Immature natural killer cell (primary cell): Measurements from ENCODE around the gene NR2F1-AS1. TPM values are rescaled to one million over a fixed set of nuclear protein-coding genes. Genes with fewer than 3 reads are reported as not detected.

Experiments
- DNase-seq, 3 donors: peaks; one replicate each; pipeline ENCODE4 v3.0.0; 2022; ENCODE audit warnings: mixed read lengths in 1 of 3
- H3K27ac Mint-ChIP-seq, 6 donors: one replicate each; pipeline ENCODE4 v1.8.0; 2020; ENCODE audit warnings: mixed read lengths in 6 of 6, mild to moderate bottlenecking in 5 of 6, inconsistent platforms in 4 of 6, moderate library complexity in 3 of 6
- H3K27me3 Mint-ChIP-seq, 3 donors: one replicate each; pipeline ENCODE4 v1.8.0; 2020 to 2021; ENCODE audit warnings: low read depth in 3 of 3, mild to moderate bottlenecking in 3 of 3, mixed read lengths in 3 of 3, moderate library complexity in 3 of 3, inconsistent platforms in 1 of 3
- H3K36me3 Mint-ChIP-seq, 3 donors: one replicate each; pipeline ENCODE4 v1.8.0; 2020; ENCODE audit warnings: mixed read lengths in 3 of 3, inconsistent platforms in 2 of 3, mild to moderate bottlenecking in 2 of 3
- H3K4me1 Mint-ChIP-seq, 2 donors: one replicate each; pipeline ENCODE4 v1.8.0; 2020; ENCODE audit warnings: inconsistent platforms in 2 of 2, mild to moderate bottlenecking in 2 of 2, mixed read lengths in 2 of 2, moderate library complexity in 1 of 2
- H3K4me3 Mint-ChIP-seq, 5 donors: one replicate each; pipeline ENCODE4 v1.8.0; 2020; ENCODE audit warnings: mild to moderate bottlenecking in 5 of 5, mixed read lengths in 5 of 5, inconsistent platforms in 3 of 5, moderate library complexity in 3 of 5
- H3K9me3 Mint-ChIP-seq, 6 donors: one replicate each; pipeline ENCODE4 v1.8.0; 2020; ENCODE audit warnings: mild to moderate bottlenecking in 6 of 6, mixed read lengths in 6 of 6, inconsistent platforms in 4 of 6, moderate library complexity in 3 of 6
- polyA plus RNA-seq, 3 donors: library from polyadenylated mRNA; unstranded; fragments of 300-500 nt; fragmentation: Illumina TruSeq; gene quantifications; one replicate each; pipeline ENCODE4 v1.2.3, GENCODE V29; 2021

NR2F1-AS1 gene
- polyA plus RNA-seq, 3 donors from 2014 or later = not detected

DNA sequence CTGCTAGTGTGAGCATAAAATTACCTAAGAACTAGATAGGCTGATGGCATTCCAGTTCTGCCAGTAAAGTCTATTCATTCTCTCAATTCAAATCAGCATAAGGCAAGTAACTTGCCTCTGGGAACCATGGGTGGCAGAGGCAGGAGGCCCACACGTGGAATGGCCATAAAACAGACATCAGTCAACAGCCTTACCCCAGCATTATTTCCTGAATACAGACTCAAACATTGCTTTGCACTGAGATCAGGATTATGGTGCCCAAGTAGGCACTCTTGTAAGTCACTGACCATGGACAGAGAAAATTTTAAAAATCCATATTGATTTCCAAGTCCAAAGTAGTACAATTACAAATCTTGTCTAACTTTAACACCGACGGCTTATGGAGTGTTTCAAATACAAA, 157.7 kb downstream of the NR2F1-AS1 start:
- no peaks in the 10 kb centered on the region for H3K4me1 Mint-ChIP-seq

DNA sequence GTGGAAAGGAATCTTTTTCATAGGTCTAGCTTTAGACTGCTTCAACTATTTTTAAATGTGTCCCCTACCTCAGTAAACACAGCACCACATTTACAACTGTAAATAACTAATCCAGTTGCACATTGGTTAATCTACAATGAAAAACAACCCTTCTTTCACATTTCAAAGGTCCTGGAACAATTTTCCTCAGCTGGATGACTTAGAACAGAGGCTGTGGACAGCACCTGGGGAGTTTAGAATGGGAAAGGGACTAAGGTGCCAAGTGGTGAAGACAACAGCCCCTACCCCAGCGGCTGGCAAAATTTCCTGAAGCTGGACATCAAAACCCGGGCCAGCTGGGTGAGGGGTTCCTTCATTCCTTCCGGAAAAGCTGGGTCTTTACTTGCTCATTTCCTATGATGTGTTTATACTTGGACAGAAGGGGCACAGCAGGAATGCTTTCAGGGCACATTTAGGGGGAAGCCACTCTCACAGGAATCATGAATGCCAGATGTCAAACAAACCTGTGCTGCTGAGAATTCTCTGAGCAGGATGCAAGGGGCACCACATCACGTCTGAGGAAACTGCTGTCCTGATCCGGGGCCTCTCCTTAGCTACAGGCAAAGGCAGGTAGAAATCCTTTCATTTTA, 158.3 kb downstream of the NR2F1-AS1 start:
- DNase-seq = no peak
- Mint-ChIP-seq H3K27me3 (peaks cover 0 to 4% (median 2%) of the 10 kb centered on the region in 3 donors), H3K27ac (no peak overlapping the region), H3K9me3 (peaks cover 0 to 7% (median 0%) of the 10 kb centered on the region in 6 donors), H3K36me3 (no peaks in the 10 kb centered on the region), H3K4me1 (no peaks in the 10 kb centered on the region), H3K4me3 (no peak overlapping the region)

More for the DNA sequence above, 157.7 kb downstream of the NR2F1-AS1 start:
- Mint-ChIP-seq H3K9me3 (peaks cover 0 to 7% (median 0%) of the 10 kb centered on the region in 6 donors), H3K36me3 (no peaks in the 10 kb centered on the region), H3K4me3 (no peak overlapping the region), H3K27me3 (peaks cover 0 to 4% (median 2%) of the 10 kb centered on the region in 3 donors), H3K27ac (no peak overlapping the region)
- DNase-seq = no peak

DNA sequence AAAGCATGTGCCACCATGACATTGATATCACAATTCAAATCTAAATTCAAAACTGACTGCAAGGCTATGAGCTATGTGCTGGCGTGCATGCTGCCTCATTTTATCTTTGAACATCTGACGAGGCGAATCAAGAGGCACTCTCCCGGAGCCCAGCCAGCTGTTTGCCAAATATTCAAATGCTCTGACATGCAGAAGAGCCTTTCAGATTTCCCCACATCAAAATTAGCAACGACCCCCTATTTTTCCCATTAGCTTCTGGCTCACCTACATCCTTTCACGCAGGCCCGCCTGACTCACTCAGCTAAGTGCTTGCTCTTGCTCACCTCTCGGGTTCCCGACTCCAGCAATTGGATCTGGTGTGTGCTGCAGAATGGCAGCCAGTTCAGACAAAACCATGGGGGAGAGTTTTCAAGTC, 159.0 kb downstream of the NR2F1-AS1 start:
- Mint-ChIP-seq H3K4me3 (no peak overlapping the region), H3K27ac (no peak overlapping the region), H3K36me3 (no peaks in the 10 kb centered on the region), H3K9me3 (peaks cover 0 to 7% (median 0%) of the 10 kb centered on the region in 6 donors), H3K4me1 (no peaks in the 10 kb centered on the region), H3K27me3 (peaks cover 0 to 4% (median 2%) of the 10 kb centered on the region in 3 donors)
- DNase-seq = no peak

DNA sequence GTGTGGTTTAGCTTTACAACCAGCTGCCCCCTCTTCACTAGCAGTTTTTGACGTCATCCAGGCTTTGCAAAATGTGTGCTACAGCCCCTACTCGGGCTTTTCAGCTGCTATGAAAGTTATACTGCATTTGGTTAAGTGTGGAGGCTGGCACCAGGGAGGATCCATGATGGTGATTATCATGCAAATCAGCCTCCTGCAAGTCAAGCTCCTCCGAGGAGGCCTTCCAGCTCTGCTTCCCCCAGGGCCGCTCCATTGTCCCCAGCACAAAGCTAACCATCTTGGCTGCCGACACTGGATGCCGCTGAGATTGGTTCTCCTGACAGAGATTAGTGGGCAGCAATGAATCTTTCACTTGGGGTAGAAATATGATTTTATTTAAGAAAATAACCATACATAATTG, 159.6 kb downstream of the NR2F1-AS1 start:
- H3K4me3 Mint-ChIP-seq = no peak overlapping the region
- H3K36me3 Mint-ChIP-seq = no peaks in the 10 kb centered on the region
- peaks cover 0 to 4% (median 2%) of the 10 kb centered on the region in 3 donors for H3K27me3 Mint-ChIP-seq
- H3K4me1 Mint-ChIP-seq = no peaks in the 10 kb centered on the region
- H3K27ac Mint-ChIP-seq = no peak overlapping the region
- H3K9me3 Mint-ChIP-seq = peaks cover 0 to 7% (median 0%) of the 10 kb centered on the region in 6 donors
- no peak for DNase-seq

DNA sequence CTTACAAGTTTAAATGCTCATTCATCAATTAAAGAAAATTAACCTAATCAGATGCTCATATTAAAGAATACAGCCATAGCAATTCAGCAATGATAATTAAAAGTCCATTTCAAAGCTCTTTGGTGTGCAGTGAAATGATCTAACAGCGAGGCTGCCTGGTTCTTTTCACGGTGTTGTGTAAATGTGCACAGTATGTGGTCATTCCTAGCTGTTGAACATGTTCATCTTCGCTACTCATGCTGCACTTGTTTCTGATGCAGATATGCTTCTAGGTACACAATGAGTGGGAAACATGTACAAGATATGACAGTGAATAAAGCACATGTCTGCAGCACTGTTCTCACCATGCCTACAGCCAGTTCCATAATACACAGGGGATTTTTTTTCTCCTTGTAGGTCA, 163.5 kb downstream of the NR2F1-AS1 start:
- Mint-ChIP-seq H3K4me3 (no peak overlapping the region), H3K27me3 (peaks cover 0 to 3% (median 0%) of the 10 kb centered on the region in 3 donors), H3K36me3 (no peaks in the 10 kb centered on the region), H3K27ac (no peak overlapping the region), H3K4me1 (no peaks in the 10 kb centered on the region), H3K9me3 (peaks cover 0 to 2% (median 0%) of the 10 kb centered on the region in 6 donors)
- no peak for DNase-seq

DNA sequence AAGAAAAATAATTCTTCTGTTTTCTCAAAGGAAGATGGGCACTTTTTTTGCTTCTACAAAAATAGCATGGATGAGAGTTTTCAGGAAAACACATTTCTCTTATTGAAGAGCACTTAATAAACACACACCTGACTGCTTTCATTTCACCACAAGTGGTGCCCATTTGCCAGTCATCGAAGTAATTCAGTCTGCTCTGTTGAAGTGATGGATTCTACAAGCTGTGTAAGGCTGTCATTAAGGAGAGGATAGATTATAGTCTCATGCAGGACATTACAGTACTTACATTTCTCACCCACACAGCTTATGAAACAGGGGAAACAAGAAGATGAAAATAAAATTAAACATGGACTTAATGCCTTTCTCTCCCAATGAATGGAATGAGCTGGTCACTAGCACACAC, 165.2 kb downstream of the NR2F1-AS1 start:
- H3K27ac Mint-ChIP-seq = no peak overlapping the region
- no peaks in the 10 kb centered on the region for H3K9me3 Mint-ChIP-seq
- no peak overlapping the region for H3K4me3 Mint-ChIP-seq
- no peaks in the 10 kb centered on the region for H3K27me3 Mint-ChIP-seq
- no peaks in the 10 kb centered on the region for H3K36me3 Mint-ChIP-seq
- no peaks in the 10 kb centered on the region for H3K4me1 Mint-ChIP-seq
- no peak for DNase-seq

DNA sequence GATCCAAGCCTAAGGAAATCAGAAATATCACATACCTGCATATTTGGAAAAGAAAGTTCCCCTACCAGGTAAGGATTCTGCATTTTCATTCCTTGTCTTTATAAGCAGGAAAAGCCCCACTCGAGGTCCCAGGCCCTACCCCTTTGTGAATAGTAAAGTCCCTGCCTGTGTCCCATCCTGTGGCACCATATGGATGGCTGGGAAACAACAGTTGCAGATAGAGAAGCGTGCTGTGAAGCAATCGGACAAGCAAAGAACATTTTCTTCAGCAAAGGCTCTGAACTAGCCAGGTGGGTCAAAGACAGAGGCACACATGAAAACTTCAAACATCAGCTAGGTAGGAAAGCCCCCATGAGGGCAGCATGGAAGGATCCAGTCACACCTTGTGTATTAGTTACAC, 169.3 kb downstream of the NR2F1-AS1 start:
- Mint-ChIP-seq H3K27me3 (no peaks in the 10 kb centered on the region), H3K4me3 (no peak overlapping the region), H3K9me3 (no peaks in the 10 kb centered on the region), H3K36me3 (no peaks in the 10 kb centered on the region), H3K27ac (no peak overlapping the region), H3K4me1 (no peaks in the 10 kb centered on the region)
- DNase-seq = no peak

DNA sequence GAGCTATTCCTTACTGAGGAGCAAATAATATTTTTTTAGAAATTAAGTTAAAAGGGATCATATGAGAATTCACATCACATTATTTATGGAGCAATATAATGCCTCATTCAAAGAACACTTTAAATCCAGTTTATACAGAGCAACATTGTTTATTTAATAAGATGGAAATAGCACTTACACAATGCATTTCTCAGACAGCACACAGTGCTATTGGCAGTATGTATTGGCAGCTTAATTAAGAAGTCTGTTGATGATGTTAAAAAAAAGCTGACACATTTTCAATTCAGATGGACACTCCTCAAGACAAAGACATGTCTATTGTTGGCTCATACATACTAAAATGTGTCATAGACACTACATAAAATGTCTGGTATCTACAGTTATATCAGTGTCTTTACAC, 171.3 kb downstream of the NR2F1-AS1 start:
- Mint-ChIP-seq H3K27ac (no peak overlapping the region), H3K36me3 (no peaks in the 10 kb centered on the region), H3K4me3 (no peak overlapping the region), H3K27me3 (no peaks in the 10 kb centered on the region), H3K9me3 (no peaks in the 10 kb centered on the region), H3K4me1 (no peaks in the 10 kb centered on the region)
- no peak for DNase-seq

DNA sequence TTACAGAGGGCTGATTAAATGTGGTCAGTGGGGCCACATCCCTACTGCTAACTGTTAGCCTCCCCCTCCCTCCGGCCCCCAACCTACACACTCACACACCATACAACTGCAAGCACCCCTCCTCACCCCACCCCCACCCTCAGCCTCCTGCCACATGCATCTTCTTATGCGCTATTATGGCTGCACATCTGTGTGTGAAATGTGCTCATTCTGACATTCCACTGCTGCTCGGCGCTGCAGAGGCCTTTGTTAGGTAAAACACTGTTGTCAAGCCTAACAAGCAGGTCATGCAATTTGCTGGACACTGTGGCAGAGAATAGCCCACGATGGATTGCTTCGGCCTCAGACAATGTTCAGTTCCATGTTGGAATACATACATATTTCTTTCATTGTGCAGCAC, 173.6 kb downstream of the NR2F1-AS1 start:
- no peaks in the 10 kb centered on the region for H3K4me1 Mint-ChIP-seq
- no peaks in the 10 kb centered on the region for H3K27me3 Mint-ChIP-seq
- no peak overlapping the region for H3K4me3 Mint-ChIP-seq

DNA sequence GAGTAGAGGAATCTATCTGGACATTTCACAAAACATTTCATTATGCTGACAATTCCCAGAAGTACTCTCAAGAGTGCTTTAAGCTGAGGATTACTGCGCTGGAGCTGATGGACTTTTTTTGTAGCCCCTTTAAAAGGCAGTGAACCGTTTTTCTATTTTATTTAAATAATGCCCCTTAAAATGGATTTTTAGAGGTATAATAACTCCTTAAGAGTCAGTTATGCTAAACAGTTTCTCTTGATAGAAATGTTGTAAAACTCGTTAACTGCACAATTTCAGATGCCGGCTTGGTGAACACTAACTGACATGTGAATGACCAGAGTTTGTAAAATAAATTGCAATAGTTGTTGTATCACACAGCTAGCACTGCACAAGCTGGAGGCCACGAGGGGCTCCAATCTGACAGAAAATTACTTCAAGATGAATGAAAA, 174.0 kb downstream of the NR2F1-AS1 start:
- no peak overlapping the region for H3K4me3 Mint-ChIP-seq
- no peaks in the 10 kb centered on the region for H3K36me3 Mint-ChIP-seq
- no peak for DNase-seq
- H3K27ac Mint-ChIP-seq = no peak overlapping the region
- H3K27me3 Mint-ChIP-seq = no peaks in the 10 kb centered on the region
- no peaks in the 10 kb centered on the region for H3K4me1 Mint-ChIP-seq
- H3K9me3 Mint-ChIP-seq = no peaks in the 10 kb centered on the region

More for the DNA sequence above, 173.6 kb downstream of the NR2F1-AS1 start:
- no peak for DNase-seq
- no peaks in the 10 kb centered on the region for H3K36me3 Mint-ChIP-seq
- H3K27ac Mint-ChIP-seq = no peak overlapping the region
- H3K9me3 Mint-ChIP-seq = no peaks in the 10 kb centered on the region

DNA sequence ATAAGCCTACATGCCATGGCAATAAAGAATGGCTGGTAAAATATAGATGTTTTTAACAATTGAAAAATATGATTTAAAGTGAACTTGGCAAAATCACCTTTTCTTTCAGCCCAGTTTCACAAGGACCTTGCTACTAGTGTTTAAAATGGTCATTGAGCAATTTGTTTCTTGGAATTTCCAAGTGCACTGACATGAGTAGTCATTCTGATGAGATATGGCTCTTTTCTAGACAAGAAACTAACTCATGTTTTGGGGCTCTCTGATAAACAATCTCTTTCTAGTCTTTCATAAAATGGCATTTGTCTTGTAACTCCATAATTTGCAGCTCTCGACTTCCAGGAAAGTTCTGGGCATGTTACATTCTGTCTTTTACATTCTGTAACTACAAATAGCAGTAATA, 176.8 kb downstream of the NR2F1-AS1 start:
- Mint-ChIP-seq H3K4me3 (no peak overlapping the region), H3K9me3 (peaks cover 0 to 1% (median 0%) of the 10 kb centered on the region in 6 donors), H3K4me1 (no peaks in the 10 kb centered on the region), H3K27me3 (no peaks in the 10 kb centered on the region), H3K36me3 (no peaks in the 10 kb centered on the region), H3K27ac (no peak overlapping the region)
- no peak for DNase-seq

DNA sequence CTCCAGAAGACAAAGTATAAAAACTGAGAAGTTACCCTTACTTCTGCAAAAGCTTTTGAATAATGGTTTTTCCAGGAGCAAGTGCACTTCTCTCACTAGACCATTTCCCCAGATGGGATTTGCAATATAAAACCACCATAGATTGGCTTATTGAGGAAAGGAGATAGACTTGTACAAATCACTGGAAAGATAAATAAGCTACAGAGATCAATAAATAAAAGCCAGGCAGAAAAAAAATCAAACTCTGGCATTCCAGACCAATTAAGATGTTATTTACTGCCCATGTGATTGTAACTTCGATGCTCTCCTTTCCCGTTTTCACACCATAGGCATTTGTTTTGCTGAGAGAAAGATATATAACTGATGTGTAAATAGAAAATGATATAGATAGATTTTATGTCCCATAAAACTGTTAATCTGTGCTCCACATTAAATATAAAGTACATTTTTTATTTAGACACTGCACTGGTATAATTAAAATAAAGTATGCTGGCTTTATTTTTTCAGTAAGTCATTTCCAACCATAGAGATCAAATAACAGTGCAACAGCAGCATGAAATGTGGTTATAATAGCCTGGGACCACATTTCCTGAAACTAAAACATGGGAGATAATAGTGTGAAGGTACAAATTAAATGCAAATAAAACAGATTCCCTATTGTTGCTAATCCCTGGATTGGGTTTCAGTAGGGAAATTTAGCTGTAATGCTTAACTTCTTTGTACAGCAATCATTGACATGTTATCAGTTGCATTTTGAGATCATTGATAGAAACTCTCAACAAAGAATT, 177.7 kb downstream of the NR2F1-AS1 start:
- DNase-seq = no peak
- H3K4me1 Mint-ChIP-seq = no peaks in the 10 kb centered on the region
- H3K36me3 Mint-ChIP-seq = no peaks in the 10 kb centered on the region
- H3K27ac Mint-ChIP-seq = no peak overlapping the region
- H3K27me3 Mint-ChIP-seq = no peaks in the 10 kb centered on the region
- H3K4me3 Mint-ChIP-seq = no peak overlapping the region
- H3K9me3 Mint-ChIP-seq = peaks cover 0 to 1% (median 0%) of the 10 kb centered on the region in 6 donors

DNA sequence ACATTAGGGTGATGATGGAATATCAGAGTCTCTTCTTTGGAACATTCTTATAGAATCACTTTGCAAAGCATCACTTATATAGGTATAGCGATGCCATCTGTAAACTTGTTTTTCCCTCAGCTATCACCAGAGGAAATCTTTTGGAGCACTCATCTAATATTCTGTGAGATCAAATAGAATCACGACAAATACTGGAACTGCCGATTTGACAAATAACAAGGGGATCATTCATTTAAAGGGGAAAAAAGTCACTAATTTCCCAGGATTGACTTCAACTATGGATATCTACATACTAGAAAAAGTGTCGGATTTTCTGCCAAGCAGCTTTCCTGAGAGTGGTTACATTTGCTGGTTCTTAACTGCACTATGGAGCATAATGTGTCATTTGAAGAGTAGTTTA, 178.6 kb downstream of the NR2F1-AS1 start:
- peaks cover 0 to 2% (median 0%) of the 10 kb centered on the region in 3 donors for H3K27me3 Mint-ChIP-seq
- H3K9me3 Mint-ChIP-seq = peaks cover 0 to 9% (median 3%) of the 10 kb centered on the region in 6 donors
- no peaks in the 10 kb centered on the region for H3K36me3 Mint-ChIP-seq
- DNase-seq = no peak
- H3K4me3 Mint-ChIP-seq = no peak overlapping the region
- H3K4me1 Mint-ChIP-seq = no peaks in the 10 kb centered on the region
- H3K27ac Mint-ChIP-seq = no peak overlapping the region

DNA sequence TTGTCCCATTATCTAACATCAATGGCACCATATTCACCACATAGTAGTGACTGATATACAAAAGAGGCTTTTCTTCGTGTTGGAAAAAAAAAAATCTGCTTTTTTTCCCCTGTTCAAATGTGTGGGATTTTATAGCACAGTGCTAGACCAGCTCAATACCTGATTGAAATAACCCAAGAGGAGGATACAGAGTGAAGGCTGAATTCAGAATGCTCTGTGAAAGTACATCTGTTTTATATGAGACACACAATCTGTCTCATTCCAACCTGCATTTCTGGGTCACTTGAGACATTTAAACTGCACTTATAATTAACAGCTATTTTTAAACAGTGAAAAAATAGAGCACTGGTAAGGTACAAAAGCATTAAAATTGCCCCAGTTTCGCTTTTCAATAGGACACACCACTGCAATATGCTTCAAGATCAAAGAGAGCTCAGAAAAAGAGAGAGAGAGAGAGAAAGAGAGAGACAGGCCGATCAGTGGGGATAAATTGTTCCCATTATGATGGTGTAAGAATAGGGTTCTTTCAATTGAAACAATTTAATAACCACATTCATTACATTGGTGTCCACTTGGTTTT, 179.3 kb downstream of the NR2F1-AS1 start:
- DNase-seq = no peak
- H3K9me3 Mint-ChIP-seq = peaks cover 0 to 12% (median 4%) of the 10 kb centered on the region in 6 donors
- H3K27me3 Mint-ChIP-seq = peaks cover 0 to 2% (median 0%) of the 10 kb centered on the region in 3 donors
- no peaks in the 10 kb centered on the region for H3K4me1 Mint-ChIP-seq
- no peaks in the 10 kb centered on the region for H3K36me3 Mint-ChIP-seq
- H3K4me3 Mint-ChIP-seq = no peak overlapping the region
- no peak overlapping the region for H3K27ac Mint-ChIP-seq
